Activated CD4-positive, alpha-beta T cell treated with anti-CD3 and anti-CD28 coated beads for 1 hour (primary cell): Measurements from ENCODE around the gene TBC1D22B.

Experiments
- DNase-seq: peaks from one replicate; pipeline ENCODE4 v3.0.0-alpha.2; 2020

The TBC1D22B gene

DNA sequence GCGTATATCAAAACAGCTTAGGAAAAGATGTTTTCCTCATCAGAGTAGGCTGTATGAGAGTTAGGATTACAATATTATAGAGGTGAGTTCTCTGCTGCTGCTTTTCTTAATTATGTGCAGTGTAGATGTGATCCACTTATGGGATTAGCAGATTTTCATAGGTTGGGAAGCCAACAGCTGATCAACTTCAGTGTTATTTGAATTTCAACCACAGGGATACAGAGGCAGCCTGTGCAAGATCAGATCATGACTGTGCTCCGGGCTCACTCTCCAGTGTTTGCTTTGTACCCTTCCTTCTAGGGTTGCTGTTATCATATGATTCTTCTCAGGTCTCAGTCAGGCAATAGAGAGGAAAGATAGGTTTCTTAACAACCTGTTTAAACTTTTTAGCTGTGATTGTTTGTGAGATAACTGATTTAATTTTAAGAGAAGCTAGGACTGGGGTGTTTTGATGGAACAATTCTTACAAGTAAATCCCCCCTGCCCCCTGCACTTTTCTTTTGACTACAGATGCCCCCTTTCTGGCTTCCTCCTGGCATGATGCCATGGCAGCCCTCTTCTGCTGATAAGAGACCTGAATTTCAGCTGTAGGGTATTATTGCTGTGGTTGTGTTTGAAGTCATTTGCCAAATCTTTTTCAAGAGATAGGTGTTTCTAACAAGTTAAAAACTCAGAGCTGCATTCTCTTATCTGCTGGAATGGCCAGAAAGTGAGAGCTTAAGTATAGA is 104.7 kb downstream of the TBC1D22B start:
- no peak for DNase-seq

- DNase-seq = no peak
Observed at GRCh38 chr6:37365791-37366190, 108.2 kb downstream of the TBC1D22B start.

DNA sequence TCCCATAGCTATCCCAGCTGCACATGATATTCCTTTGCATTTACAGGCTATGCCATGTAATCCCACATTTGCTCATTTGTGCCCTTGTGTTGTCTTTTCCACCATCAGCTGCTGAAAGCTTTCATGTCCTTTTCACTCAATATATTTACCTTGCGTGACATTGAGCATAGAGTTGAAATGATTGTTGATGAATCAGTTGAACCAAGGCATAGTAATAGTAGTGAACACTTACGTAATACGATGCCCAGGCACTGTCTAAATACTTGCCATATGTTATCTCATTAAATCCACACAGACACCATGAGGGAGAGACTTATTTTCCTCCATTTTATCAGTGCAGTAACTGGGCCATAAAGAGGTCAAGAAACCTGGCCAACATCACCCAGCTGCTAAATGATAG is 109.3 kb downstream of the TBC1D22B start:
- no peak for DNase-seq

DNA sequence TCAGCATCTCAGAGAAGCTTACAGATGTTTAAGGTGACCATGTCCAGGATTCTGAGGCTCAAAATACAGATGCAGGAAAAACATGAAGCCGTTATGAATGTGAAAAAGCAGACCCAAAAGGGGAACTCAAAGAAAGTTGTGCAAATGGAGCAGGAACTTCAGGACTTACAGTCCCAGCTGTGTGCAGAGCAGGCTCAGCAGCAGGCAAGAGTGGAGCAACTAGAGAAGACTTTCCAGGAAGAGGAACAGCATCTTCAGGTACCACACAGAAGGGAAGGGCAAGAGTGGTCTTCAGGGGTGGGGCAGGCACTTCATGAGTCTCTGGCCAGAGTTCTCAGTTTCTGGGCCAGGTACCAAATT is 111.4 kb downstream of the TBC1D22B start:
- DNase-seq = no peak

DNA sequence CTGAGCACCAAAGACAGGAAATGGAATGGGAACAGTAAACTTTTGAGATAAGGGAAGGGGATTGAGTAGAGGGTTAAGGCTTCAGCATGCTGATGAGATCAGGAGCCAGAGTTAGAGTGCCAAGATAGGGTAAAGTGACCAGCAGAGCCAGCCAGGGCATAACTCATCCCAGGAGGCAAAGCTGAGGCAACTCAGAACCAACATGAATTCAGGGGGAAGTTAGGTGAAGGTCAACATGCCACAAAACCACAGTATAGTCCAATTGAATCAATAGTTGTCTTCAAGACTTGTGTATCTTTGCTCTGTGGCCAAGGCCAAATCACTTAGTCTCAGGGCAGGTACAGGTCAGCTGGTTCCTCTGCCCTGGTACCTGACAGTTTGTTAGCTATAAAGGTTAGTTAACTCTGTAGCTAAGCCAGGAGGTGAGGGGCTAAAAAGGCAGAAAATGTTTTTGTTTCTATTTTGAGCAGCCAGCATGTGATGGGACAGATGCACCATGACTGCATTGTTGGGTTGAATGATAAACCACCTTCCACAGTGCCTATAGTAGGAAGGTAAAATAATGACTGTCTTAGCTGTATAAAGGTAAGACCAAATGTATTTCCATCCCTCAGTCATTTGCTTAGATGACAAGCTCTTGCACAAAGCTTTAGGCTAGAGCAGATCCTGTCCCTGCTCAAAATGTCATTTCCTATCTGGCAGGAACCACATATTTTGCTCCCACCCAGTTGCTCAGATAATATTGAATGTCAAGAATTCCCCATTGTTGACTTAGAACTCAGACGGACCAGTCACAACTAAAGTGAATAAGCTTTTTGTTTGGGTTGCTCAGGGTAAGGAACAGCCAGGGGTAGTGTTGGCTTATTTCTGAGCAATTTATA is 112.0 kb downstream of the TBC1D22B start:
- DNase-seq = no peak

DNA sequence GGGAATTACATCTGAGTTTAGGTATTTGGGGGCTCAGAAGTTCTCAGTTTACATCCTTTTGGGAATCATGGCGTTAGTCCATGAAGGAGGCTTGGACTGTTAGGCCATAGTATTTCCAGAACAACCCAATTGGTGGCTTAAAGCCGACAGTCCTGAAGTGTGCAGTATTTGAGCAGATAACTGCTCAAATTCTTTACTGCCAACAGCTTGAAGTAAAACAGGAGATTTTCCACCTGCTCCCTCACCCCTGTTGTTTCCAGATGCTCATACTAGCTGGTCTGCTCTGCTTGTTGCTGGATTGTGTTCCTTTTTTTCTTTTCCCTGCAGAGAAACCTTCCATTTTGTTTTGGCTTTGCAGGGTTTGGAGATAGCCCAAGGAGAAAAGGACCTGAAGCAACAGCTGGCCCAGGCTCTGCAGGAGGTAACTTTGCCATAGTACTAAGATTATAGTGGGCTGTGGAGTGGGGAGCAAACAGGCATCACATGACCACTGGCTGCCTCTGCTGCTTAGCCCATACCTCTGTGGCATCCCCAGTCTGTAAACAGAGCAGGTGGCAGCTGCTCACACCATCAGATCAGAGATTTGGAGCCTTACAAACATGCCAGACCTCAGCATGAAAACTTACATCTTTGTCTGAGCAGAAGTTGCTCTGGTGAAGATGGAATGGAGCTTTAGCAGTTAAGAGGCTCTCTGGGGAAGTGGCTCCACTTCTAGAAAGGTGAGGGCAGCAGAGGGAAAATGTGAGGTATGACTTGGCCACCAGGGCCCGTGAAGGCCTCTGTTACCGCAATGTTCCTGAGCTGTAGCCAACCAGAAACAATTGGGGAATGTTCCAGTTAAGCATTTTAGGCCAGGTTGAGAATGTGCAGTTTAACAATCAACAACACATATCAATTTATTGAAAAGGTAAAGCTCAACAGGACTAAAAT is 113.8 kb downstream of the TBC1D22B start:
- no peak for DNase-seq

DNA sequence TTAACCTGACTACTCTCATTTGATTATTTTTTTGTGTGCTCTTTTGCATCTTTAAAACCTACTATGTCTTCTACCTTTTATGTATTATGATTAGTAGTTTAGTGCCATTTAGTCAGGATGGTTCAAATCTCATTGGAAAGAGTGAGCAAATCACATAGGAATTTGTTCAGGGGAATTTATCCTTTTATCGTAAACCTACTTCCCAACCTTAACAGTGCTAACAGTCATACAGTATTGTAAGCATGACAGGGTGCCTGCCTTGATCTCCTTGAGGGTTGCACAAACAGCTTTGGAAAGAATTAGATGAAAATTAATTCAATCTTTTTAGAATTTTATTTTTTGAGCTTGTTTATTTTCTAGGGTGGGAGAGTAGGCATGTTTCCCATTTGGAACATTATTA is 114.5 kb downstream of the TBC1D22B start:
- DNase-seq = no peak

- no peak for DNase-seq
Observed at GRCh38 chr6:37373822-37374471, 116.4 kb downstream of the TBC1D22B start.

DNA sequence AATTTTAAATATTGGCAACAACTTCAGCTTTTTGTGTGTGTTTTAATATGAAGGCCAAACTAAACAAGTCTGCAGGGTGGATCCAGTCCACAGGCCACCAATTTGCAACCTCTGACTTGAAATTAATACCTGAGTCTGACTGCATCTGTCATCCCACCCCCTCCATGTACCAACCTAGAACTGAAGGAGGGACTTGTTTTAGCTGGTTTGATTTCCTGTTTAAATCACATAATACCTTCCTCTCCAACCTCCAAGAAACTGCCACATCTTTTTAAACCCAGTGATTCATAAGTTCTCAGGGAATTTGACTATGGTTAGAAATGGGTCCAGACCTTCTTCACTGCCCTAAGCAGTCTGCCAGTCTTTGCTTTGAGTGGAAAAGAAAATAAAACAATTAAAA is 117.8 kb downstream of the TBC1D22B start:
- no peak for DNase-seq

GRCh38 chr6:37376078-37376743 is 118.6 kb downstream of the TBC1D22B start:
- DNase-seq = no peak

GRCh38 chr6:37381579-37381978 is 124.0 kb downstream of the TBC1D22B start:
- no peak for DNase-seq
